Effector memory CD4-positive, alpha-beta T cell (primary cell): ENCODE measurements around the gene COPS7A.

Experiments used
- DNase-seq, 3 donors: peaks; one replicate each; pipeline ENCODE4 v3.0.0-alpha.2; 2020
- H3K27ac ChIP-seq: 2 replicates; pipeline ENCODE4 v1.7.0; 2013; ENCODE audit warnings: mild to moderate bottlenecking, low read length, moderate library complexity; ENCODE audit not compliant: insufficient read depth, poor library complexity, severe bottlenecking
- H3K27me3 ChIP-seq: replicated peaks from 2 replicates; pipeline ENCODE4 v1.7.0; 2013; ENCODE audit warnings: mild to moderate bottlenecking, low read length; ENCODE audit not compliant: insufficient read depth, control insufficient read depth, poor library complexity, severe bottlenecking
- H3K36me3 ChIP-seq: 2 replicates; pipeline ENCODE4 v1.7.0; 2013; ENCODE audit warnings: mild to moderate bottlenecking, low read length, moderate library complexity; ENCODE audit not compliant: control insufficient read depth, insufficient read depth
- H3K4me1 ChIP-seq: 2 replicates; pipeline ENCODE4 v1.7.0; 2013; ENCODE audit warnings: low read length, mild to moderate bottlenecking; ENCODE audit not compliant: control insufficient read depth, insufficient read depth, poor library complexity, severe bottlenecking
- H3K4me3 ChIP-seq: 2 replicates; pipeline ENCODE4 v1.7.0; 2013; ENCODE audit warnings: low read length, low read depth, mild to moderate bottlenecking; ENCODE audit not compliant: insufficient read depth, poor library complexity, severe bottlenecking
- H3K9me3 ChIP-seq: 2 replicates; pipeline ENCODE4 v1.7.0; 2013; ENCODE audit warnings: mild to moderate bottlenecking, low read length, moderate library complexity; ENCODE audit not compliant: control insufficient read depth
- total RNA-seq, 3 donors: gene quantifications; one replicate each; lab custom pipeline; 2026; lab: John Stamatoyannopoulos, UW

COPS7A gene, protein sequence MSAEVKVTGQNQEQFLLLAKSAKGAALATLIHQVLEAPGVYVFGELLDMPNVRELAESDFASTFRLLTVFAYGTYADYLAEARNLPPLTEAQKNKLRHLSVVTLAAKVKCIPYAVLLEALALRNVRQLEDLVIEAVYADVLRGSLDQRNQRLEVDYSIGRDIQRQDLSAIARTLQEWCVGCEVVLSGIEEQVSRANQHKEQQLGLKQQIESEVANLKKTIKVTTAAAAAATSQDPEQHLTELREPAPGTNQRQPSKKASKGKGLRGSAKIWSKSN
- total RNA-seq: 13.3 to 13.8 (median 13.4) reads per million in 3 donors

DNA sequence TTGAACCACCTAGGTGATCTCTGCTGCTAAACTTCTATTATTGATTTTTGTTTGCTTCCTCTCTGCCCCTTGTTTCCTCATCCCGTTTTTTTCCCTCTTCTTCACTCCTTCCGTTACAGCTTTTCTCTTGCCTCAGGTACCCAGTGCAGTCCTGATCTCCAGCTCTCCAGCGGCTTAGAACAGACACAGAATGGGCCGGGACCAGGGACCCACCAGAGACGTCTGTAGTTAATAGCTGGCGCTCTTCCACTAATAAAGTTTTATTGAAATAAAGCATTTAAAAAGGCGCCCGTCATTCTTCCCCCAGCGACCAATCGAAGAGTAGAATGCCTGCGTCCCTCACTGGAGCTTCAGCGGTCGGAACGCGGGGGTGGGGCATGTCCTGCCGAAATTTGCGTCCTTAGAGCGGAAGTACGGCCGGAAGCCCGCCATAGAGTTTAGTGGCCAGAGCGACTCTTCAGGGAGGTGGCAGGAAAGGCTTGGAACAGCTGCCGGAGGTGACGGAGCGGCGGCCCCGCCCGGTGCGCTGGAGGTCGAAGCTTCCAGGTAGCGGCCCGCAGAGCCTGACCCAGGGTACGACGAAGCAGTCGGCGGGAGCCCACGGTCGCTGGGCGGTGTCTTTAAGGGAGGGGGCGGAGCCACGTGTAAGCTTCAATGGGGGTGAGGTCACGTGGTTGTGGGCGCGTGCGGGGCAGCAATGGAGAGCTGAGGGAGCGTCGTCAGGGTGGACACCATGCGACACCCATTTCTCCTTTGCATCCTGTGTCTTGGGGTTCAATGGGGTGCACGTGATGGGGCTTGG is at the start of gene COPS7A:
Gene COPS7A, plus strand, starts transcription at position 440 of the 802 bp plus-strand sequence. CDS start 611 bp downstream, outside the sequence.
- H3K4me1 ChIP-seq: peaks cover 8% of the 10 kb centered on the region
- H3K9me3 ChIP-seq: no peaks in the 10 kb centered on the region
- peak; percentile 89 to 91 (median 89) for DNase-seq
- H3K36me3 ChIP-seq: peaks cover 13% of the 10 kb centered on the region
- peak within 1 kb of the TSS; percentile 73 for H3K27ac ChIP-seq
- peak within 1 kb of the TSS; percentile 53 for H3K4me3 ChIP-seq
- H3K27me3 ChIP-seq: no peaks in the 10 kb centered on the region

GRCh38 chr12:6676962-6677361 is 46.9 kb upstream of the COPS7A start:
- Histone ChIP-seq H3K27me3 (no peaks in the 10 kb centered on the region), H3K4me3 (no peak overlapping the region), H3K36me3 (peaks cover 85% of the 10 kb centered on the region)

GRCh38 chr12:6684609-6685008 is 39.2 kb upstream of the COPS7A start:
- no peaks in the 10 kb centered on the region for H3K27me3 ChIP-seq
- DNase-seq: no peak
- H3K27ac ChIP-seq: no peak overlapping the region
- H3K4me3 ChIP-seq: no peak overlapping the region
- peaks cover 11% of the 10 kb centered on the region for H3K36me3 ChIP-seq
- H3K4me1 ChIP-seq: peaks cover 13% of the 10 kb centered on the region
- H3K9me3 ChIP-seq: no peaks in the 10 kb centered on the region

More at GRCh38 chr12:6676962-6677361, 46.9 kb upstream of the COPS7A start:
- H3K9me3 ChIP-seq: no peaks in the 10 kb centered on the region
- no peaks in the 10 kb centered on the region for H3K4me1 ChIP-seq
- H3K27ac ChIP-seq: no peak overlapping the region
- DNase-seq: no peak

DNA sequence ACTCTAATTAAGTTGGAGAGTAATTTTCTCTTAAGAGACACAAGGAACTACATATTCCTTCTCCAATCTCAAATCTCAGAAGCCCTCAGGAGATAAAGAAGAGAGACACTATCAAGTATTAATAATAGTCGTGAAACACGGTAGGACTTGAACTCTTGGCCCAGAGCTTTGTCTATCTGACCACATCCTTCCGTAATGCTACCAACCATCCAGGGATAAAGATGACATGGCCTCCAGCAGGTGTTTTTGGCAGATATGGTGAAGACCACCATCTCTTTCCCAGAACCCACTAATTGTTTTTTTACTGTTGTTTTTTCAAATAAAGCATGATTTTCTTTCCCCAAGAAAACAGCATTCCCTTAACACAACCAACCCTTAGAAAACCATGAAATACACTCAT is 38.0 kb upstream of the COPS7A start:
- H3K27ac ChIP-seq: no peak overlapping the region
- no peaks in the 10 kb centered on the region for H3K9me3 ChIP-seq
- no peak for DNase-seq
- no peak overlapping the region for H3K4me3 ChIP-seq
- H3K36me3 ChIP-seq: peaks cover 6% of the 10 kb centered on the region
- no peaks in the 10 kb centered on the region for H3K27me3 ChIP-seq
- peaks cover 20% of the 10 kb centered on the region for H3K4me1 ChIP-seq

GRCh38 chr12:6688543-6688998 is 35.3 kb upstream of the COPS7A start:
- Histone ChIP-seq H3K4me1 (peaks cover 20% of the 10 kb centered on the region), H3K9me3 (no peaks in the 10 kb centered on the region), H3K36me3 (peaks cover 2% of the 10 kb centered on the region), H3K27me3 (no peaks in the 10 kb centered on the region), H3K4me3 (peak overlapping the region; percentile 88), H3K27ac (peak overlapping the region; percentile 86)
- DNase-seq: no peak

GRCh38 chr12:6688999-6689882 is 34.6 kb upstream of the COPS7A start, which contains the start of gene ZNF384:
Gene ZNF384 (minus strand): TSS chr12:6689375. CDS start chr12:6679520, 9,855 bp downstream.
- Histone ChIP-seq H3K4me1 (peaks cover 20% of the 10 kb centered on the region), H3K4me3 (peak within 1 kb of the TSS; percentile 88), H3K27ac (peak within 1 kb of the TSS; percentile 86), H3K36me3 (no peaks in the 10 kb centered on the region), H3K9me3 (no peaks in the 10 kb centered on the region), H3K27me3 (no peaks in the 10 kb centered on the region)
- DNase-seq: peak; percentile 95 to 96 (median 95)

DNA sequence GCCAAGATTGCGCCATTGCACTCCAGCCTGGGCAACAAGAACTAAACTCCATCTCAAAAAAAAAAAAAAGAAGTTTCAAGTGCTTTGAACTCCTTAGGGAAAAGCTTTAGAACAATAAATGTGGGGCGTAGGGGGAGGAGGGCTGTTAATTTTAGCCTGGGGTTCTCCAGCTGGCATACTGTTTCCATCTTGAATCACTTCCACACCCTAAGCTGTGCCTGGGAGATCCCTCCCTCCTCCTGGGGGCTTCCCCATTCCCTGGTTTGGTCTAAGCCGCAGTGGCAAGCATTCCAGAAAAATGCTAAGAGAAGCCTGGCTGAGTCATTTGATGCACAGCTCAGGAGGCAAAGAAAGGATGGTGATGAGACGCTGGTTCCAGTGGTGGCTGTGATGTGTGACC is 32.4 kb upstream of the COPS7A start:
- no peak for DNase-seq
- H3K9me3 ChIP-seq: no peaks in the 10 kb centered on the region
- H3K27me3 ChIP-seq: no peaks in the 10 kb centered on the region
- H3K36me3 ChIP-seq: no peaks in the 10 kb centered on the region
- H3K4me1 ChIP-seq: peaks cover 20% of the 10 kb centered on the region
- H3K4me3 ChIP-seq: no peak overlapping the region
- no peak overlapping the region for H3K27ac ChIP-seq

DNA sequence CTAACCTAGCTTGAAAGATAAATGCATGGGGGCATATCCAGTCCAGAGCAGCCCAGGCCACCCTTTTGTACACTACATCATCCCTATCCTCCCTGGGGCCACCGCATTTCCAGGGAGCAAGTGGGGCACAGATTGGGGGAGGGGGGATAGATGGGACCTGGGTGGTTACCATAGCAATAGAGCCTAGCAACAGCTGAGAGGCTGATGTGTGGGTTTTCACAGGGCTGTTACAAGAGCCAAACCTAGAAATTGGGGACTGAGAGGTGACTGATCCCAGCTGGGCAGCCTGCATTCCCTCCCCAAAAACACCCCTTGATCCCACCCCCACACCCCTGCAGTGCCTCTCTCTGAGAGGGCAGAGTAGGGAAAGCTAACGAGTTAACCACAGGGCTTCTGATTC is 31.0 kb upstream of the COPS7A start:
- no peak for DNase-seq
- H3K9me3 ChIP-seq: no peaks in the 10 kb centered on the region
- H3K27ac ChIP-seq: no peak overlapping the region
- no peaks in the 10 kb centered on the region for H3K36me3 ChIP-seq
- H3K4me1 ChIP-seq: peaks cover 17% of the 10 kb centered on the region
- H3K27me3 ChIP-seq: no peaks in the 10 kb centered on the region
- H3K4me3 ChIP-seq: no peak overlapping the region

DNA sequence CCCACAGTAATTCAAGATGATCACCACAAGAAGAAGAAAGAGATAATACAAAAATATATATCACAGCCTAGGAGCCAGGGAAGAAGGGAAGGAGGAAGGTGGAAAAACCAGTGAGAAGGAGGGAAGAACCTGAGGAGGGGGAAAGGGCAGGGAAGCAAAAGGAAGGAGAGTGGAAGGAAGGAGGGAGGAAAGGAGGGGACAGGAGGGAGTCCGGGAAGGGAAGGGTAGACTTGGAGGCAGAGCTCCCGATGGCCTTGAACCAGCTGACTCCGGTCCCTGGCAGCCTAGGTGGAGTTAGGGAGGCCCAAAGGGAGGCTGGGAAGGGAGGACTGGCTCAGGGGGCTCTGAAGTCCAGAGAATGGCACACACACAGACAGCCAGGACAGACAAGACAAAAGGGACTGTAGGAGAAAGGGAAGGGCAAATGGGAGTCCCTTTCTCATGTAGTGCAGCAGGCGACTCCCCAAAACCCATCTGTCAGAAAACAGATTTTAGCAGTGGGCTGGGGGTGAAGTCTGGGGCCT is 30.0 kb upstream of the COPS7A start:
- Histone ChIP-seq H3K9me3 (no peaks in the 10 kb centered on the region), H3K36me3 (no peaks in the 10 kb centered on the region), H3K4me3 (no peak overlapping the region), H3K27ac (no peak overlapping the region), H3K4me1 (peaks cover 9% of the 10 kb centered on the region), H3K27me3 (no peaks in the 10 kb centered on the region)
- DNase-seq: no peak
